HCT116 (cell line): ENCODE data around the gene PRRT1B. TPM values are rescaled to one million over a fixed set of nuclear protein-coding genes. Genes with fewer than 3 reads are reported as not detected.

ENCODE experiments used
- ATAC-seq: fragments of 200-7000 bp; cut with Tn5 transposase; 2 replicates; pipeline ENCODE4 v1.9.1; 2020; ENCODE audit warnings: mild to moderate bottlenecking, moderate library complexity
- BruUV-seq: library from RNA; stranded (reverse); fragments of 400-500 nt; replicated peaks from 2 replicates; lab custom pipeline; 2021; lab: Mats Ljungman, UMichigan
- CTCF ChIA-PET: fragments of 300-600 bp; sonication (Branson Sonifier 250); formaldehyde crosslinking; loops from one replicate; lab custom pipeline; 2021; ENCODE audit warnings: antibody characterized with exemption; lab: Charles Lee
- POLR2A ChIA-PET: fragments of 300-600, 350-600 bp; sonication (Branson Sonifier 250); formaldehyde crosslinking; loops from one replicate; lab custom pipeline; 2021; ENCODE audit warnings: antibody characterized with exemption; lab: Charles Lee
- RAD21 ChIA-PET, 2 experiments: fragments of 300-600 bp; sonication (Branson Sonifier 250); formaldehyde crosslinking; loops; one replicate each; lab custom pipeline; 2023; ENCODE audit warnings: low total read pairs in 2 of 2; ENCODE audit not compliant: uncharacterized antibody in 2 of 2, unreplicated experiment in 2 of 2, low non-redundant PET in 1 of 2; lab: Charles Lee
- DNase-seq: peaks from one replicate; pipeline ENCODE4 v3.0.0-alpha.2; 2010; ENCODE audit warnings: low read depth, low spot score
- H2AFZ ChIP-seq: fragments of 200-600 bp; shearing (Covaris generic), sonication (generic); 2 replicates; pipeline ENCODE4 v1.6.1; 2017; ENCODE audit warnings: low read depth, mixed run types, mixed read lengths, antibody characterized with exemption, low read length; ENCODE audit not compliant: poor library complexity, severe bottlenecking
- H3K27ac ChIP-seq: 2 replicates; pipeline ENCODE4 v1.5.1; 2012; ENCODE audit warnings: low read depth, low read length
- H3K27me3 ChIP-seq: fragments of 200-600 bp; sonication (generic); 2 replicates; pipeline ENCODE4 v1.6.1; 2016; ENCODE audit warnings: mixed run types, low read length, mixed read lengths; ENCODE audit not compliant: insufficient read depth
- H3K36me3 ChIP-seq, 2 experiments: fragments of 200-500 bp in 1 of 2; fragments of 200-600 bp in 1 of 2; sonication (Bioruptor generic) in 1 of 2; sonication (generic) in 1 of 2; 2 replicates each; pipeline versions ENCODE4 v1.5.1 to v1.6.1; 2014 to 2016; ENCODE audit warnings: low read length in 2 of 2, inconsistent platforms in 1 of 2, mixed read lengths in 1 of 2, mixed run types in 1 of 2; ENCODE audit not compliant: insufficient read depth in 2 of 2, control insufficient read depth in 1 of 2
- H3K4me1 ChIP-seq, 2 experiments: fragments of 200-600 bp in 1 of 2; sonication (generic) in 1 of 2; 2 replicates each; pipeline versions ENCODE4 v1.5.1 to v1.6.1; 2012 to 2017; ENCODE audit warnings: low read length in 2 of 2, inconsistent platforms in 1 of 2, mild to moderate bottlenecking in 1 of 2, mixed read lengths in 1 of 2, mixed run types in 1 of 2, moderate library complexity in 1 of 2; ENCODE audit not compliant: insufficient read depth in 2 of 2, control insufficient read depth in 1 of 2
- H3K4me2 ChIP-seq: fragments of 200-600 bp; sonication (generic); 2 replicates; pipeline ENCODE4 v1.6.1; 2017; ENCODE audit warnings: mixed run types, low read length, mixed read lengths
- H3K4me3 ChIP-seq, 2 experiments: fragments of 200-600 bp in 1 of 2; sonication (generic) in 1 of 2; replicated peaks in 1 of 2; 2 replicates each; pipeline ENCODE4 v1.5.1; 2011 to 2016; ENCODE audit warnings: low read length in 2 of 2, control low read depth in 1 of 2, low read depth in 1 of 2, mild to moderate bottlenecking in 1 of 2, mixed read lengths in 1 of 2, mixed run types in 1 of 2
- H3K79me2 ChIP-seq: fragments of 200-600 bp; sonication (generic); 2 replicates; pipeline ENCODE4 v1.6.1; 2017; ENCODE audit warnings: mild to moderate bottlenecking, mixed run types, low read length, moderate library complexity, mixed read lengths; ENCODE audit not compliant: insufficient read depth
- H3K9ac ChIP-seq: fragments of 200-600 bp; sonication (generic); 2 replicates; pipeline ENCODE4 v1.6.1; 2016; ENCODE audit warnings: low read length, mixed read lengths
- H3K9me2 ChIP-seq: fragments of 200-600 bp; sonication (generic), shearing (Covaris generic); 2 replicates; pipeline ENCODE4 v1.6.1; 2017; ENCODE audit warnings: mixed run types, mild to moderate bottlenecking, moderate library complexity; ENCODE audit not compliant: insufficient read depth
- H3K9me3 ChIP-seq, 2 experiments: fragments of 200-500 bp in 1 of 2; fragments of 200-600 bp in 1 of 2; sonication (Bioruptor generic) in 1 of 2; sonication (generic) in 1 of 2; 2 replicates each; pipeline ENCODE4 v1.6.1; 2014 to 2017; ENCODE audit warnings: low read length in 2 of 2, mixed read lengths in 2 of 2, inconsistent platforms in 1 of 2, low read depth in 1 of 2, mild to moderate bottlenecking in 1 of 2, mixed run types in 1 of 2, moderate library complexity in 1 of 2; ENCODE audit not compliant: control insufficient read depth in 1 of 2, insufficient read depth in 1 of 2
- H4K20me1 ChIP-seq: fragments of 200-600 bp; sonication (generic), shearing (Covaris generic); 2 replicates; pipeline ENCODE4 v1.6.1; 2017; ENCODE audit warnings: mixed run types, mild to moderate bottlenecking, moderate library complexity; ENCODE audit not compliant: insufficient read depth
- POLR2A ChIP-seq: IDR thresholded peaks from 2 replicates; pipeline ENCODE4 v1.7.0; 2011; ENCODE audit warnings: borderline replicate concordance; ENCODE audit not compliant: insufficient read depth, insufficient read length; ENCODE audit errors: extremely low read depth
- POLR2AphosphoS5 ChIP-seq: IDR thresholded peaks from 2 replicates; pipeline ENCODE4 v1.6.1; 2011; ENCODE audit warnings: mild to moderate bottlenecking, low read depth, low read length, moderate library complexity
- RAD21 ChIP-seq: IDR thresholded peaks from 2 replicates; pipeline ENCODE4 v1.6.1; 2012; ENCODE audit warnings: low read depth, mild to moderate bottlenecking
- SP1 ChIP-seq: IDR thresholded peaks from 2 replicates; pipeline ENCODE4 v1.6.1; 2012; ENCODE audit warnings: low read depth
- TCF7L2 ChIP-seq: IDR thresholded peaks from 2 replicates; pipeline ENCODE4 v1.7.0; 2011; ENCODE audit warnings: borderline replicate concordance, inconsistent platforms; ENCODE audit not compliant: insufficient read depth, insufficient read length; ENCODE audit errors: extremely low read depth
- intact Hi-C: fragments of 100-400 bp; cut with micrococcal nuclease; formaldehyde crosslinking; loops from 2 replicates; pipeline ENCODE4 v1.10.0; 2022
- total RNA-seq: library from RNA; stranded (reverse); gene quantifications from one replicate; pipeline ENCODE4 v1.2.1, GENCODE V29; 2021; ENCODE audit not compliant: unreplicated experiment

The PRRT1B gene
- total RNA-seq, 1 experiment from 2014 or later: not detected

- Histone ChIP-seq H3K4me2 (peak overlapping the region; percentile 77), H3K36me3 (no peaks in the 10 kb centered on the region; a peak in 2 of 4 replicates), H4K20me1 (no peaks in the 10 kb centered on the region), H3K27ac (peak overlapping the region; percentile 70), H3K9me3 (no peaks in the 10 kb centered on the region), H3K4me1 (peaks cover 22 to 23% of the 10 kb centered on the region in 2 experiments), H3K79me2 (no peaks in the 10 kb centered on the region), H3K9ac (peak overlapping the region; percentile 51), H3K27me3 (no peaks in the 10 kb centered on the region), H3K4me3 (peak overlapping the region in 1 of 2 experiments; percentile 41; a peak in 2 of 4 replicates), H3K9me2 (no peaks in the 10 kb centered on the region), H2AFZ (no peak overlapping the region)
- BruUV-seq: no TSS peak
- DNase-seq (peak; percentile 39), ATAC-seq (peak; percentile 95)
- intact Hi-C loops: no loop called here
- ChIA-PET POLR2A (no interaction called here), RAD21 (no interaction called here), CTCF (interaction anchor here (0.6 kb wide), 1 partner anchor 684 kb away, joined by 3 read pairs; no protein-coding TSS in a partner anchor)
- TF ChIP-seq SP1 (peak; percentile 31; the same call in 1 of the 2 replicates), RAD21 (0 out of 2 replicates have a peak, but pooled peaks have one; percentile 5), TCF7L2 (no peak), POLR2A (no peak), POLR2AphosphoS5 (0 out of 2 replicates have a peak, but pooled peaks have one; percentile 9)
Observed at GRCh38 chr9:131608493-131609037, 63.2 kb downstream of the PRRT1B start.

Other genes starting within 250 kb of the PRRT1B start
- gene PRRC2B, start 151.4 kb upstream of the PRRT1B start, total RNA-seq: 170 TPM
- 21.4 TPM for gene POMT1, start 42.6 kb upstream of the PRRT1B start, total RNA-seq
- gene UCK1, start 14.3 kb upstream of the PRRT1B start, total RNA-seq: 17.5 TPM
- gene RAPGEF1, start 194.6 kb downstream of the PRRT1B start, total RNA-seq: 43.0 TPM